OCI-M2 (cell line): Measurements from ENCODE around the gene TAX1BP1.
"Not testable (repeated sequence)": the region's sequence is repeated elsewhere in the genome, so short reads cannot be mapped to it uniquely, and the experiment has no call there.

ENCODE experiments used
- DNase-seq: peaks from one replicate; lab custom pipeline; 2025; ENCODE audit not compliant: unreplicated experiment; lab: John Stamatoyannopoulos, UW

TAX1BP1 gene

GRCh38 chr7:27840760-27841364 is 100.9 kb downstream of the TAX1BP1 start:
- DNase-seq: no peak

DNA sequence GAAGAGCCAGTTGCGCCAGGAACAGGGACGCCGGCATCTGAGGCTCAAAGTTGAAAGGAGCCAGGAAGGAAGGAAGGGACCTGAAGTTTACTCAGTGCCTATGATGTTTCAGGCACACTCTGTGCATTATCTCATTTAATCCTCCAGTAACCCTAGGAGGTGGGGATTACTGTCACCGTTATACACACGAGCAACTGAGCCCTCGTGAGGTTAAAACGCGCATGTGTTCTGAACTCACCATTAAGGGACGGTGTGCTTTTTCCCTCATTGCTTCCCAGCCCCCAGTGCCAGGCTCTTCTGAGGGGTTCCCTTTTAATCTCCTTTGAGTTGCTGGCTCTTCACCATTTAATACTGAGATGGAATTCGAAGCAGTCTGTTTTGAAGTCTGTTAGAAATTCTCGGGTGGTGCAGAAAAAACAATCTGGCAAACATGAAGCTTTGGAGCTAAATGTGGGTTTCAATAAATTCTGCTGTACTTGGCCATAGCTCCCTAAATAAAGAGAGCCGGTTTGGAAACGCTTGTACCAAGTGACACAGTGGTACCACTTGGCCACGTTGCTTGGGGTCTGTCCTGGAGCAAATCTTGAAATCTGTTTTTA is 102.2 kb downstream of the TAX1BP1 start:
- no peak for DNase-seq

DNA sequence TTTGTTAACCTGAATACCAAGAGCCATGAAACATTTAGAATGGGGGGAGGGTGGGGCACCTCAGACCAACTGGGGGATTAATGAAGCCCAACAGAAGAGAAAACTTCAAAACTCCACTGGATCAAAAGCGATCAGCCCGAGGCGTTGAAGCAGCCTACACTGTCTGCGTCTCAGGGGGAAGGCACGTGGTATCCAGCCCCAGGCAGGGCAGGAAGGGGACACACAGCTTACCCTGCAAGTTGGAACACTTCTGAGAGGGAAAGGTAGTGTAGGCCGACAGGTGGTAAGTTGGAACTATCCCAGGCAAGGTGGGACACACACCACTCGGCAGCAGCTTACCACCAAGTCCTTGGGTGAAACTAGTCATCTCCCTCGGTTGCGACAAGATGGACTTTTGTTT is 102.9 kb downstream of the TAX1BP1 start:
- DNase-seq: no peak

DNA sequence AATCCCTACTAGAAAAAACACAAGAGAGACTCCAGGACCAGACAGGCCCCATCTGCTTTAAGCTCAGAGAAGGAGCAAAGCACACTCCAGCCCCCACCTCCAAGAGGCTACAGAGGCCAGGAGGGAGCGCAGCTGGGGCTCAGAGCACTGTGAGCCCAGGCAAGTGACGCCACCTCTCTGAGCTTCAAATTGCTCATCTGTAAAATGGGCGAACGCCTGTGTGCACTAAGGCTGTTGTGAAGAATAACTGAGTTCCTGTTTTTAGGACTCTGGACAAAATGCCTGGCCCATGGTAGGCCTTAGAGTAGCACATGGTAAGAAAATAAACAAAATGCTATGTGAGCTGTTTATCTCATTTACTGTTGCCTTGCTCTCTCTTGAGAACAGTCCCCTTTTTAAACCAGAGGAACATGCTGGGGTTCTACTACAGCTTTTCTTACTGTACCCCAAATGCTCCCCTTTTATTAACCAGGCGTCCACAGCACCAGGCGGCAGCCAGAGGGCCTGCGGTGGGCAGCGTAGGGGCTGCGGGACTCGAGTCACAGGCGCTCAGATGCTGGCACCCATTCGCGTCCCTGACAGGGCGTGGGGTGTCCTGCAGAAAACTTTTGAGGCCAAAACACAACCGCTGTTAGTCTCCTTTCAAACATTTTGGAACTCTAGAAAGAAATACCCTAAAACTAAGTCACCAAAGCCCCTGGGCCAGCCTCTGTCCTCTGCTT is 103.8 kb downstream of the TAX1BP1 start:
- DNase-seq: no peak

DNA sequence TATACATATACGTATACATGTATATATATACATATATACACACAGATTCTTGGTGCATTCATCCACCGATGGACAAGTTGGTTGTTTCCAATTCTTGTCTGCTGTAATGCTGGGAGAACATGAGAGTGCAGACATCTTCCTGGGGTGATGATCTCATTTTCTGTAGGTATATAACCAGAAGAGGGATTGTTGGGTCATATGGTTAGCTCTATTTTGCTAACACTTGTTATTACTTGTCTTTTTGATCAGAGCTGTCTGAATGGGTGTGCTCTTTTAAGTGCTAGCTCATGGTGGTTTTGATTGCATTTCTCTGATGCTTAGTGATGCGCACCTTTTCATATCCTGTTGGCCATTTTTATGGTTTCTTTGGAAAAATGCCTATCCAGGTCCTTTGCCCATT is 106.4 kb downstream of the TAX1BP1 start:
- DNase-seq: no peak

- no peak for DNase-seq
Observed at GRCh38 chr7:27850531-27850930, 110.6 kb downstream of the TAX1BP1 start.

- not testable (repeated sequence) for DNase-seq
Observed at GRCh38 chr7:27856703-27857485, 116.9 kb downstream of the TAX1BP1 start.

DNA sequence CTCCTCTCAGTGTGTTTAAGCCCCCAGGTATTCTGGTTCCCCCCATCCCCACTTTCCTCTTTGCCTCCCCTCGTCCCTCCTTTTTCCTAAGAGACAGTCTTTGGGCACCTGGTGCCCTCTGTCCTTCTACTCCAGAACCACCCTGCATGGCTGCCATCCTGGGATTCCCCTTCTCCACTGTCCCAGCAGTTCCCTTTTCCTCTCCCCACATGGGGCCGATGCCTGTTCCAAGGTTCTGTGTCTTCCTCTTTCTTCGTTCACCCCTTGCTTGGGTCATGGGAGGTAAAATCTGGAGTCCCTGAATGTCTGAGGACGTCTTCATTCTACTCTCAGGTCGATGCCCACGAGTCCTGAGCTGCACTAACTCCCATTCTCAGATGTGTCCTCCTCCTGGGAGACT is 120.8 kb downstream of the TAX1BP1 start:
- DNase-seq: no peak

DNA sequence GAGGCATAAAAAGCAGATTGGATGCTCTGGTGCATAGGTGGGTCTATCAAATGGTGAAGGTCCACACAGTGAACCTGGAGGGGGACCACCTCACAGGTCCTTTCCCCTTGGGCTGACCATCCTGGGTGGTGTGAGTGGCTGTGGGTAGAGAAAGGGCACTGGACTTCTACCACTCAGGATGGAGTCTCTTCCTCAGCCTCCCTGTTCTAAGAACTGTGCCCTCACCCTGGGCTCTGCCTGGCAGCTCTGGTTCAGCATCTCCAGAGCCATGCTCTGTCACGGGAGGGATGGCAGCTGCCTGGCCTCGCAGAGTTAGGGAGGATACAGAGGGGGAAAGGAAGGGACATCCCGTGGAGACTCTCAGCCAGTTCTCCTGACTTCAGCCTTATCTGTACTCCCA is 121.8 kb downstream of the TAX1BP1 start:
- DNase-seq: no peak

DNA sequence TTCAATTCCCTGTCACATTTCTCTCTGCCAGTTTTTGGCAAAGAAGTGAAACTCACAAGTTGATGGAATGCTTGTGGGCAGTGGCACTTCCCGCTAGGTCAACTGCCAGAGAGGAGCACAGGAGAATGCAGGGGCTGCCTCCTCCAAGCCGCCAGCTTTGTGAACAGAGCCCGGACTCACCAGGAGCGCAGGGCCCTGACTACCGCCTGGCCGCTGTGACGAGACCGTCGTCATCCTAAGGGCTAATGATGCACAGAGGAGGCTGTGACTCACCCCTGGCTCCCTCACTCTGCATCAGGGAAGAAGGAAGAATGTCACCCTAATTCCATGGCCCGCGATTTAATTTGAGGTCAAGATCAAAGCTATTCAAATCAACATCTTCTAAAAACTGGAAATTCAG is 123.9 kb downstream of the TAX1BP1 start:
- no peak for DNase-seq

DNA sequence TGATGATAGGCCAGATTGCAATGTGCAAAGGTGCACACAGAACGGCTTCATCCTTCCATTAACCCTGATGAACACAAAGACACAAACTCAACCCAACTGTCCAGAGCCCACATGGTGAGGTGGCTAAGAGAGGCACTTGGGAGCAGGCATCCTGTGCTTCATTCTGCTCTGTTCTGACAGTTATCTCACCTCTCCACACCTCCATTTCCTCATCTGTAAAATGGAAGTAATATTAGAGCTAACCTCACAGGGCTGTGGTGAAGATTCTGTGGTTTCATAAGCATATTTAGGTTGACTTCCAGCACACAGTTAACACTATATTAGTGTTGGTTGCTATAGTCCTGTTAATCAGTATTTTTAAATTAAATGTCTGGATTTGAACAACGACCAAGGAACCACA is 126.3 kb downstream of the TAX1BP1 start:
- DNase-seq: no peak

DNA sequence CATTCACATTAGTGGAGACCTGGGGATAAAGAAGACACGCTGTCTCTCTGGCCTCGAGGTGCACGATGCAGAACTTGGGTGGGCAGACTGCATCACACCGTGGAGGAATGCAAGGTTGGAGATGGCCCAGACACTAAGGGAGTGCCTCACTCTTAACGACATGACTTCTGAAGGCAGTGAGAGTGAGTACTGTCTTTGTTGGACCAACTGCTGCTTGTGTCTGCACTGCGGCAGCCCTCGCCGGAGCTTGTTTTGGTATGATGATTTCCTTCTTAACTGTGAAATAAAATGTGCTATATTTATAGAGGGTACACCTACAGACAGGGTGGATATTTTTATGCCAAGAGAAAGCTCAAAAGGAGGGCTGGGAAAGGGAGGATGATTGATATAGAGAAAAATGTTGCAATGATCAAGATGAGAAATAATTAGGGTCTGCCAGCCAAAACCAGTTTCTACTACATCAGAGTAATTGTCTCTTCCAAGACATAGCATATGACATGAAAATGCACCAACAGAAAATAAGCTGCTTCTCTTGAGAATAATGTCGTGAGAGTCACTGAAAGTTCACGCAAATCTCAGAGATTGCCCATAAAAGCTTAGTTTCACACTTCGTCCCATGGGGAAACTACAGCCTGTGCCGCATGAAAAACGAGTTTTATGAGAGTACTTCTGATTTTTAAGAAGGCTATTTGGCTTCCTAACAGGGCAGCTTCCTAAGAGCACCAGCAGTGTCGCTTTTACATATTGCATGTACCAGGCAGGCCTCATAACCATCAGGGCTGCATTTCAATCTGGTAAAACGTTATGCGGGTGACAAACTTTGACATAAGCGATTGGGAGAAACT is 127.1 kb downstream of the TAX1BP1 start:
- DNase-seq: no peak

- no peak for DNase-seq
Observed at GRCh38 chr7:27868131-27868550, 128.2 kb downstream of the TAX1BP1 start.

GRCh38 chr7:27869056-27869455 is 129.1 kb downstream of the TAX1BP1 start:
- no peak for DNase-seq

- no peak for DNase-seq
Observed at GRCh38 chr7:27870595-27870994, 130.6 kb downstream of the TAX1BP1 start.

- no peak for DNase-seq
Observed at GRCh38 chr7:27871086-27871485, 131.1 kb downstream of the TAX1BP1 start.

- no peak for DNase-seq
Observed at GRCh38 chr7:27871866-27872265, 131.9 kb downstream of the TAX1BP1 start.

DNA sequence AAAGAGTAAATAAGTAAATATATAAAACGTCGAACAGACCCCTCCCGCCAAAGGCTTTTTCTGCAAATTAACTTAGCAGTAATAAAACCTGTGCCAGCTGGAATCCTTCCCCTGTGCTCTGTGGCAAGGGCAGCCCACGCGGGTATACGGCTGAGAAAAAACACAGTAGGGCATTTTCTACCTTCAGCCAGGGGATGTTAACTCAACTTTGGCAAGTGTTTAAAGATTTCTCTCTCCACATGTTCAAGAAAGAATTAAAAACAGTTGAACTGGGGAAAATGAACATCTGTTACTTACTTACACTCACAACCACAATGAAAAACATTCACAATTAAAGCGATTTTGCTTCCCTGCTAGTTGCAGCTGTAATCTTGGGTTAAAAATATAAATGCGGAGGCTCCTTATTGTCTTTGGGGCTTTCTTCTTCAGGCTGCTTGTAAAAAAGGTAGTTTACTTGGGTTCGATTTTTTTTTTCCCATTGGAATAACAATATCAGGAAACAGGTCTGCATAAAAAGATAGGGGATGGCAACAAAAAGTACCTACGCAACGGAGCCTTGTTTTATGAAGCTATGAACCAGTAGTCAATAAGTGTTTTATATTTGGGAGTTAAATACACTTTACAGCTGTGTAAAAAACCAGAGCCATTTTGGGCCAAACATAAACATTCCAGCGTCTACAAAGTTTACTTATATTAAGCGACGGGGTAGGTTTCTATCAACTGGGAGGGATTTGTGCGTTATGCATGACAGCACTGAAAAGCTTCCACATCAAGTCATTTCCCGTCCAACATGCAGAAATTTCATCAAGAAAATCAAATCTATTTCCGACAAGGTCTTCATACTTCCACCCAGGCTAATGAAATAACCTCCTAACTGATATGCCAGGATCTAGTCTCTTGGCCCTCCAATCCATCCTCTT is 132.7 kb downstream of the TAX1BP1 start:
- DNase-seq: no peak
